Endothelial cell of umbilical vein (primary cell): ENCODE data around the gene VIL1. TPM values are rescaled to one million over a fixed set of nuclear protein-coding genes. Genes with fewer than 3 reads are reported as not detected.

Experiments used
- BruUV-seq: library from RNA; stranded (reverse); fragments of 400-500 nt; replicated peaks from 2 replicates; lab custom pipeline; 2021; lab: Mats Ljungman, UMichigan
- CTCF ChIA-PET: fragments of 300-600, 350-600 bp; sonication (Branson Sonifier 250); formaldehyde crosslinking; loops from one replicate; lab custom pipeline; 2021; ENCODE audit warnings: antibody characterized with exemption, inconsistent platforms; lab: Charles Lee
- POLR2A ChIA-PET: fragments of 300-600, 350-600 bp; sonication (Branson Sonifier 250); formaldehyde crosslinking; loops from one replicate; lab custom pipeline; 2021; ENCODE audit warnings: antibody characterized with exemption, inconsistent platforms; lab: Charles Lee
- DNase-seq: peaks from one replicate; pipeline ENCODE4 v3.0.0-alpha.2; 2011; ENCODE audit warnings: low read depth, low spot score
- FAIRE-seq: peaks from 2 replicates; lab custom pipeline; 2011; peaks lifted over from hg19 to GRCh38; lab: Jason Lieb, UNC
- H2AFZ ChIP-seq: 2 replicates; pipeline ENCODE4 v1.6.0; 2012; ENCODE audit warnings: low read depth, low read length, control low read depth, inconsistent platforms
- H3K27ac ChIP-seq: 2 replicates; pipeline ENCODE4 v1.5.1; 2011; ENCODE audit warnings: low read depth, mild to moderate bottlenecking, control low read depth, low read length, moderate library complexity; ENCODE audit not compliant: insufficient read depth
- H3K27me3 ChIP-seq, 2 experiments: 2 replicates each; pipeline versions ENCODE4 v1.6.0 to v1.6.1; 2011; ENCODE audit warnings: low read length in 2 of 2, mixed read lengths in 1 of 2; ENCODE audit not compliant: control insufficient read depth in 2 of 2, insufficient read depth in 2 of 2
- H3K36me3 ChIP-seq, 2 experiments: 2 replicates in 1 of 2; 3 replicates in 1 of 2; pipeline ENCODE4 v1.5.1; 2011; ENCODE audit warnings: low read length in 2 of 2, mild to moderate bottlenecking in 1 of 2, moderate library complexity in 1 of 2; ENCODE audit not compliant: control insufficient read depth in 2 of 2, insufficient read depth in 2 of 2; ENCODE audit errors: extremely low read depth in 1 of 2
- H3K4me1 ChIP-seq: 3 replicates; pipeline ENCODE4 v1.5.1; 2011; ENCODE audit warnings: mild to moderate bottlenecking, low read length; ENCODE audit not compliant: control insufficient read depth, insufficient read depth; ENCODE audit errors: extremely low read depth
- H3K4me2 ChIP-seq: 2 replicates; pipeline ENCODE4 v1.6.1; 2011; ENCODE audit warnings: low read length, control low read depth, mixed read lengths; ENCODE audit not compliant: insufficient read depth
- H3K4me3 ChIP-seq, 3 experiments: fragments of 200-600 bp in 1 of 3; sonication (generic), shearing (Covaris generic) in 1 of 3; replicated peaks in 1 of 3; 2 replicates each; pipeline ENCODE4 v1.5.1; 2011 to 2016; ENCODE audit warnings: control low read depth in 3 of 3, low read length in 3 of 3, mild to moderate bottlenecking in 2 of 3, inconsistent platforms in 1 of 3, low read depth in 1 of 3, moderate library complexity in 1 of 3; ENCODE audit not compliant: insufficient read depth in 1 of 3
- H3K79me2 ChIP-seq: 2 replicates; pipeline ENCODE4 v1.6.0; 2012; ENCODE audit warnings: low read length, inconsistent platforms; ENCODE audit not compliant: control insufficient read depth, insufficient read depth
- H3K9ac ChIP-seq: replicated peaks from 2 replicates; pipeline ENCODE3; 2011; ENCODE audit warnings: low read length, control low read depth; ENCODE audit not compliant: insufficient read depth; ENCODE audit errors: extremely low read depth
- H3K9me1 ChIP-seq: replicated peaks from 3 replicates; pipeline ENCODE4 v1.6.0; 2011; ENCODE audit warnings: mild to moderate bottlenecking, low read length; ENCODE audit not compliant: control insufficient read depth, insufficient read depth; ENCODE audit errors: extremely low read depth
- H3K9me3 ChIP-seq: replicated peaks from 2 replicates; pipeline ENCODE4 v1.5.1; 2012; ENCODE audit warnings: low read length, inconsistent platforms; ENCODE audit not compliant: control insufficient read depth, insufficient read depth
- H4K20me1 ChIP-seq: replicated peaks from 2 replicates; pipeline ENCODE3; 2011; ENCODE audit warnings: mild to moderate bottlenecking, low read length; ENCODE audit not compliant: control insufficient read depth, insufficient read depth; ENCODE audit errors: extremely low read depth
- CTCF ChIP-seq, 2 donors: IDR thresholded peaks; 1 replicate in 1 of 2; 2 replicates in 1 of 2; pipeline ENCODE4 v1.5.1; 2011; ENCODE audit warnings: low read length in 2 of 2, mild to moderate bottlenecking in 2 of 2, moderate library complexity in 2 of 2, control low read depth in 1 of 2, inconsistent platforms in 1 of 2, low read depth in 1 of 2; ENCODE audit not compliant: insufficient read depth in 1 of 2; ENCODE audit errors: extremely low read depth in 1 of 2
- FOS ChIP-seq: IDR thresholded peaks from 2 replicates; pipeline ENCODE4 v1.6.1; 2011; ENCODE audit warnings: mild to moderate bottlenecking, low read length, moderate library complexity, borderline replicate concordance; ENCODE audit not compliant: insufficient read depth
- GATA2 ChIP-seq: IDR thresholded peaks from 2 replicates; pipeline ENCODE4 v1.7.0; 2011; ENCODE audit warnings: low read depth, mild to moderate bottlenecking, moderate library complexity, mixed read lengths, low read length; ENCODE audit not compliant: insufficient read length, insufficient read depth
- MYC ChIP-seq: IDR thresholded peaks from one replicate; pipeline ENCODE4 v1.6.1; 2011; ENCODE audit warnings: mild to moderate bottlenecking, low read depth, low read length
- POLR2A ChIP-seq: IDR thresholded peaks from 2 replicates; pipeline ENCODE4 v1.6.1; 2012; ENCODE audit warnings: low read depth, mild to moderate bottlenecking, control low read depth, low read length
- POLR2AphosphoS5 ChIP-seq: IDR thresholded peaks from 2 replicates; pipeline ENCODE4 v1.6.1; 2012; ENCODE audit warnings: low read depth, mild to moderate bottlenecking, control low read depth, low read length, moderate library complexity; ENCODE audit not compliant: insufficient read depth
- dilution Hi-C: fragments of 300-500 bp; cut with MboI; formaldehyde crosslinking; loops from one replicate; pipeline ENCODE4 v1.15.0; 2019; ENCODE audit warnings: low sequenced_read_pairs; ENCODE audit not compliant: extremely low pct_ligation_motif_present
- intact Hi-C: fragments of 100-400 bp; cut with micrococcal nuclease; formaldehyde crosslinking; loops from one replicate; pipeline ENCODE4 v1.10.0; 2022
- polyA plus RNA-seq, 4 experiments: library from polyadenylated mRNA; depleted of rRNA in 3 of 4; stranded (reverse) in 3 of 4; unstranded in 1 of 4; fragments of >200 nt; gene quantifications; 2 replicates each; pipeline versions ENCODE4 v1.2.1 to v1.2.3, GENCODE V29; 2011 to 2012; ENCODE audit warnings: missing spikeins in 1 of 4
- total RNA-seq: library from RNA; stranded (reverse); gene quantifications from 2 replicates; pipeline ENCODE4 v1.2.3, GENCODE V29; 2021
- TF ChIP-seq, protein P1 (sequence below): IDR thresholded peaks from 2 replicates; pipeline ENCODE4 v1.6.1; 2011; ENCODE audit not compliant: insufficient read depth, insufficient read length

VIL1 gene
- total and polyA plus RNA-seq, 2 donors (not counting 3 experiments of a cell fraction or from before 2014, with no cell fraction given): not detected

GRCh38 chr2:218382785-218383184 is 36.1 kb upstream of the VIL1 start:
- Histone ChIP-seq H3K79me2 (no peaks in the 10 kb centered on the region), H3K4me1 (peaks cover 3% of the 10 kb centered on the region), H3K9ac (no peak overlapping the region), H2AFZ (no peak overlapping the region), H3K4me3 (no peak overlapping the region), H3K9me1 (no peaks in the 10 kb centered on the region), H3K4me2 (no peak overlapping the region), H4K20me1 (no peaks in the 10 kb centered on the region), H3K27ac (no peak overlapping the region), H3K9me3 (no peaks in the 10 kb centered on the region), H3K27me3 (peaks cover under 1 to 7% of the 10 kb centered on the region in 2 experiments), H3K36me3 (no peaks in the 10 kb centered on the region)
- no peak for FAIRE-seq
- intact Hi-C loops (no loop called here), dilution Hi-C loops (no loop called here)
- ChIA-PET POLR2A (no interaction called here), CTCF (interaction anchor here (3.1 kb wide), 1 partner anchor 14 kb away, joined by 13 read pairs; no protein-coding TSS in a partner anchor)
- no TSS peak for BruUV-seq
- DNase-seq: no peak
- TF ChIP-seq POLR2A: no peak
- no peak for TF ChIP-seq CTCF (IDR thresholded peaks at IDR 0.05; ENCODE audit: extremely low read depth in 1 of 2, insufficient read depth in 1 of 2, low read depth in 1 of 2, low read length in 2 of 2)
- TF ChIP-seq MYC: no peak
- TF ChIP-seq, protein P1, sequence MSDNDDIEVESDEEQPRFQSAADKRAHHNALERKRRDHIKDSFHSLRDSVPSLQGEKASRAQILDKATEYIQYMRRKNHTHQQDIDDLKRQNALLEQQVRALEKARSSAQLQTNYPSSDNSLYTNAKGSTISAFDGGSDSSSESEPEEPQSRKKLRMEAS: no peak
- TF ChIP-seq POLR2AphosphoS5: no peak
- no peak for TF ChIP-seq FOS
- TF ChIP-seq GATA2: no peak
